Caco-2 (cell line): ENCODE data around the gene IGF2. TPM values are rescaled to one million over a fixed set of nuclear protein-coding genes. Genes with fewer than 3 reads are reported as not detected.

Experiments
- BruUV-seq: library from RNA; stranded (reverse); fragments of 400-500 nt; replicated peaks from 2 replicates; lab custom pipeline; 2021; lab: Mats Ljungman, UMichigan
- CTCF ChIA-PET: fragments of 300-600 bp; sonication (Branson Sonifier 250); formaldehyde crosslinking; loops from one replicate; lab custom pipeline; 2022; ENCODE audit warnings: antibody characterized with exemption; lab: Charles Lee
- POLR2A ChIA-PET: fragments of 300-600 bp; sonication (Branson Sonifier 250); formaldehyde crosslinking; loops from one replicate; lab custom pipeline; 2022; ENCODE audit warnings: antibody characterized with exemption; lab: Charles Lee
- DNase-seq, 2 experiments: peaks; one replicate each; pipeline versions ENCODE4 v3.0.0 to v3.0.0-alpha.2; 2020 to 2022
- H3K27me3 ChIP-seq: replicated peaks from 2 replicates; pipeline ENCODE4 v1.6.0; 2011; ENCODE audit warnings: low read length; ENCODE audit not compliant: control insufficient read depth, insufficient read depth
- H3K36me3 ChIP-seq: 2 replicates; pipeline ENCODE4 v1.5.1; 2011; ENCODE audit warnings: low read length; ENCODE audit not compliant: control insufficient read depth, insufficient read depth
- H3K4me1 ChIP-seq: fragments of 250-450 bp; sonication (Bioruptor Pico); 2 replicates; pipeline ENCODE4 v1.5.1; 2020; ENCODE audit warnings: mild to moderate bottlenecking
- H3K4me3 ChIP-seq: 2 replicates; pipeline ENCODE4 v1.5.1; 2011; ENCODE audit warnings: low read depth, mild to moderate bottlenecking, control low read depth, low read length
- H3K9me3 ChIP-seq: fragments of 250-450 bp; sonication (Bioruptor Pico); 2 replicates; pipeline ENCODE4 v1.5.1; 2020; ENCODE audit warnings: mild to moderate bottlenecking, moderate library complexity
- H3K27ac Mint-ChIP-seq: one replicate; pipeline ENCODE4 v1.8.0; 2022; ENCODE audit warnings: mixed read lengths; ENCODE audit not compliant: unreplicated experiment
- H3K27me3 Mint-ChIP-seq: one replicate; pipeline ENCODE4 v1.8.0; 2022; ENCODE audit warnings: mixed read lengths; ENCODE audit not compliant: insufficient read depth, unreplicated experiment
- H3K36me3 Mint-ChIP-seq: one replicate; pipeline ENCODE4 v1.8.0; 2022; ENCODE audit warnings: mild to moderate bottlenecking, mixed read lengths; ENCODE audit not compliant: insufficient read depth, unreplicated experiment
- H3K4me1 Mint-ChIP-seq: one replicate; pipeline ENCODE4 v1.8.0; 2022; ENCODE audit warnings: low read depth, mixed read lengths; ENCODE audit not compliant: unreplicated experiment
- H3K4me3 Mint-ChIP-seq: one replicate; pipeline ENCODE4 v1.8.0; 2022; ENCODE audit warnings: mild to moderate bottlenecking, moderate library complexity, mixed read lengths; ENCODE audit not compliant: unreplicated experiment
- H3K9me3 Mint-ChIP-seq: one replicate; pipeline ENCODE4 v1.8.0; 2022; ENCODE audit warnings: mixed read lengths; ENCODE audit not compliant: unreplicated experiment
- CTCF ChIP-seq, 2 experiments: fragments of 200-600 bp in 1 of 2; IDR thresholded peaks; 1 replicate in 1 of 2; 2 replicates in 1 of 2; pipeline versions ENCODE4 v1.5.1 to v1.8.0; 2011 to 2022; ENCODE audit warnings: antibody characterized with exemption in 1 of 2, control low read depth in 1 of 2, inconsistent platforms in 1 of 2, low read depth in 1 of 2, low read length in 1 of 2, mild to moderate bottlenecking in 1 of 2, moderate library complexity in 1 of 2; ENCODE audit not compliant: insufficient read depth in 1 of 2, severe bottlenecking in 1 of 2, unreplicated experiment in 1 of 2
- intact Hi-C: fragments of 100-400 bp; cut with micrococcal nuclease; formaldehyde crosslinking; loops from one replicate; pipeline ENCODE4 v1.10.0; 2022; ENCODE audit not compliant: unreplicated experiment
- total RNA-seq: library from RNA; stranded (reverse); gene quantifications from 2 replicates; pipeline ENCODE4 v1.2.3, GENCODE V29; 2022

IGF2 gene
- total RNA-seq, 1 experiment from 2014 or later: 1,397 TPM

- Histone ChIP-seq H3K9me3 (no peaks in the 10 kb centered on the region), H3K4me3 (no peak overlapping the region), H3K4me1 (peaks cover 5% of the 10 kb centered on the region), H3K27me3 (peaks cover 2% of the 10 kb centered on the region), H3K36me3 (no peaks in the 10 kb centered on the region)
- no TSS peak for BruUV-seq
- no peak for DNase-seq
- Mint-ChIP-seq H3K4me1 (peaks cover 9% of the 10 kb centered on the region), H3K9me3 (no peaks in the 10 kb centered on the region), H3K27me3 (peaks cover 25% of the 10 kb centered on the region), H3K27ac (no peak overlapping the region), H3K36me3 (peaks cover 6% of the 10 kb centered on the region), H3K4me3 (no peak overlapping the region)
- intact Hi-C loops: no loop called here
- TF ChIP-seq CTCF (IDR thresholded peaks at IDR 0.05; ENCODE audit: insufficient read depth in 1 of 2, low read depth in 1 of 2, low read length in 1 of 2, severe bottlenecking in 1 of 2, unreplicated experiment in 1 of 2): no peak
- CTCF ChIA-PET: interaction anchor here (1.4 to 11.5 kb wide), 4 partner anchors 10 to 109 kb away, joined by 3 to 157 read pairs (median 8); no protein-coding TSS in a partner anchor
- POLR2A ChIA-PET: no interaction called here
Measured at GRCh38 chr11:2146051-2146450, 6.9 kb upstream of the IGF2 start.

- intact Hi-C loops: no loop called here
- DNase-seq: no peak
- POLR2A ChIA-PET: interaction anchor here (0.6 kb wide), 1 partner anchor 106 kb away, joined by 3 read pairs; no protein-coding TSS in a partner anchor
- Mint-ChIP-seq H3K27me3 (peaks cover 26% of the 10 kb centered on the region), H3K27ac (no peak overlapping the region), H3K36me3 (peaks cover 6% of the 10 kb centered on the region), H3K9me3 (no peaks in the 10 kb centered on the region), H3K4me3 (peak overlapping the region; percentile 59), H3K4me1 (peaks cover 9% of the 10 kb centered on the region)
- no peaks in the 10 kb centered on the region for H3K9me3 ChIP-seq
- TF ChIP-seq CTCF (IDR thresholded peaks at IDR 0.05; ENCODE audit: insufficient read depth in 1 of 2, low read depth in 1 of 2, low read length in 1 of 2, severe bottlenecking in 1 of 2, unreplicated experiment in 1 of 2): no peak
- CTCF ChIA-PET: interaction anchor here (1.3 to 11.5 kb wide), 2 partner anchors 108 to 263 kb away, joined by 8 to 157 read pairs; no protein-coding TSS in a partner anchor
- H3K4me3 ChIP-seq: no peak overlapping the region
- peaks cover 2% of the 10 kb centered on the region for H3K27me3 ChIP-seq
- H3K4me1 ChIP-seq: peaks cover 8% of the 10 kb centered on the region
- no TSS peak for BruUV-seq
- no peaks in the 10 kb centered on the region for H3K36me3 ChIP-seq
Measured at GRCh38 chr11:2144544-2145248, 5.5 kb upstream of the IGF2 start.

GRCh38 chr11:2143799-2144543 is 4.8 kb upstream of the IGF2 start:
- peak in 1 of 2 experiments; percentile 67 for DNase-seq
- Mint-ChIP-seq H3K27ac (no peak overlapping the region), H3K4me3 (peak overlapping the region; percentile 59), H3K4me1 (peaks cover 9% of the 10 kb centered on the region), H3K36me3 (peaks cover 6% of the 10 kb centered on the region), H3K27me3 (peaks cover 26% of the 10 kb centered on the region), H3K9me3 (no peaks in the 10 kb centered on the region)
- no peaks in the 10 kb centered on the region for H3K9me3 ChIP-seq
- ChIA-PET POLR2A (interaction anchor here (0.6 kb wide), 1 partner anchor 106 kb away, joined by 3 read pairs; no protein-coding TSS in a partner anchor), CTCF (interaction anchor here (0.6 to 11.5 kb wide), 16 partner anchors 8 to 267 kb away, joined by 3 to 157 read pairs (median 3); no protein-coding TSS in a partner anchor)
- peaks cover 10% of the 10 kb centered on the region for H3K4me1 ChIP-seq
- no peaks in the 10 kb centered on the region for H3K36me3 ChIP-seq
- TF ChIP-seq CTCF (IDR thresholded peaks at IDR 0.05; ENCODE audit: insufficient read depth in 1 of 2, low read depth in 1 of 2, low read length in 1 of 2, severe bottlenecking in 1 of 2, unreplicated experiment in 1 of 2): peak; percentile 16 to 20
- intact Hi-C loops: loop anchor here (2.0 kb wide), 1 partner anchor 59 kb away; no protein-coding TSS in a partner anchor
- peaks cover 2% of the 10 kb centered on the region for H3K27me3 ChIP-seq
- no TSS peak for BruUV-seq
- H3K4me3 ChIP-seq: peak overlapping the region; percentile 35
